ENCODE results near the gene ATP4B.

ATP4B gene

DNA sequence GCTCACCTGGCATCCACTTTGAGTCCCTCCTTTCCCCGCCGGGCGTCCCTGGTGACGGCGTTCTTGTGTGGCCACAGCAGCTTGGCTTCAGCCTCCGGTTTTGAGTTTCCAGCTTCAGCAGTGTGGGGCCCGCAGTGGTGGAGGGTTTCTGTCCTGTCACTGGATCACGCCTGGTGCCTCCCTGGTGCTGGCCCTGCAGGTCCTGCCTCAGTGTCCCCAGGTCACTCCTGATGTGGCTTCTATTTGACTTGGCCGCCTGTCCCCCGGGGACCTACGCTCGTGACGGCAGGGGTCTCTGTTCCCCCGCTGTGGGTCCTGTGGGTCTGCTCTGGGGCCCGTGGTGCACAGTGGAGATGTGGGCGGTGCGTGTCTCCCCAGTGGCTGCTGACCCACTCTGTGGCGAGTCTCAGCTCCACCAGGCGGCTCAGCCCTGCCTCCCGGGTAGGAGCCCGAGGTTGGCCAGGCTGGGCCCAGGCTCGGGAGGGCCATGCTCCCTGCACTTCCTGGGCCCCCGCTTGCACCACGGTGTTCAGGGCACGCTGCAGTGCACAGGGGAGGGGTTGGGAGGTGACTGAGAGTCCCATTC is 1.9 kb downstream of the ATP4B start:
- H3K4me3 ChIP-seq (replicated peaks; ENCODE audit: low read depth, low read length) = no peak overlapping the region
- DNase-seq (ENCODE audit: low read depth) = no peak
- TF ChIP-seq, protein P1, sequence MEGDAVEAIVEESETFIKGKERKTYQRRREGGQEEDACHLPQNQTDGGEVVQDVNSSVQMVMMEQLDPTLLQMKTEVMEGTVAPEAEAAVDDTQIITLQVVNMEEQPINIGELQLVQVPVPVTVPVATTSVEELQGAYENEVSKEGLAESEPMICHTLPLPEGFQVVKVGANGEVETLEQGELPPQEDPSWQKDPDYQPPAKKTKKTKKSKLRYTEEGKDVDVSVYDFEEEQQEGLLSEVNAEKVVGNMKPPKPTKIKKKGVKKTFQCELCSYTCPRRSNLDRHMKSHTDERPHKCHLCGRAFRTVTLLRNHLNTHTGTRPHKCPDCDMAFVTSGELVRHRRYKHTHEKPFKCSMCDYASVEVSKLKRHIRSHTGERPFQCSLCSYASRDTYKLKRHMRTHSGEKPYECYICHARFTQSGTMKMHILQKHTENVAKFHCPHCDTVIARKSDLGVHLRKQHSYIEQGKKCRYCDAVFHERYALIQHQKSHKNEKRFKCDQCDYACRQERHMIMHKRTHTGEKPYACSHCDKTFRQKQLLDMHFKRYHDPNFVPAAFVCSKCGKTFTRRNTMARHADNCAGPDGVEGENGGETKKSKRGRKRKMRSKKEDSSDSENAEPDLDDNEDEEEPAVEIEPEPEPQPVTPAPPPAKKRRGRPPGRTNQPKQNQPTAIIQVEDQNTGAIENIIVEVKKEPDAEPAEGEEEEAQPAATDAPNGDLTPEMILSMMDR (IDR thresholded peaks at IDR 0.05; ENCODE audit: low read length, missing control alignments) = no peak

DNA sequence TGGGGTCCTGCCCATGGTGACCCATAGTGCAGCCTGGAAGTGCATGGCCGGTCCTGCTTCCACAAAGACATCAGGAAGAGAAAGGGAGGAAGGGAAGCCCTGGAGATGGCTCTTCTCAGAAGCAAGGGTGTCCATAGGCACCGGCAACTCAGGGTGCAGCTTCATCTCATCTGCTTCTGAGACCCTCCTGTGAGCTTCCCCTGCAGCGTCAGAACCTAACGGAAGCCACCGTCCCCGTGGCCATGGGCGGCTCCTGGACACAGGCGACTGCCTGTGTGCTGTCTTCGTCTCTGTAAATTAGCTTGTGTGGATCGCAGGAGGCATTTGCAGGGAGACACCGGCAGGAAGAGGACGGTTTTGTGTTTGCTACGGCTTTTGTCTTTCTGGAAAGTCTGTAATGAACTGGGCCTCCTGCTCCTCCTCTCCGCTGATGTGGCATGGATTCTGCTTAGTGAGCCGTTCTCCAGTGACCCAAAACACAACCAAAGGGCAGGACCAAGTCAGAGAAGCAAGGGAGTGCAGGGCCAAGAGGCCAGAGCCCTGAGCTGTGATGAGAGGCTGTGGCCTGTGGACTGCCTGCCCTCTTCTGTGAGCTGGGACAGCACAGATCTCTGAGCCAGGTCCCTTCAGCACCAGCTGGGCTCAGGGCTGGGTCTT is 2.5 kb downstream of the ATP4B start:
- TF ChIP-seq, protein P1 (IDR thresholded peaks at IDR 0.05; ENCODE audit: low read length, missing control alignments) = no peak
- no peak overlapping the region for H3K4me3 ChIP-seq (replicated peaks; ENCODE audit: low read depth, low read length)
- no peak for DNase-seq (ENCODE audit: low read depth)

GRCh38 chr13:113654591-113655345 is 3.2 kb downstream of the ATP4B start:
- DNase-seq (ENCODE audit: low read depth) = no peak
- TF ChIP-seq, protein P1 (IDR thresholded peaks at IDR 0.05; ENCODE audit: low read length, missing control alignments) = no peak
- H3K4me3 ChIP-seq (replicated peaks; ENCODE audit: low read depth, low read length) = no peak overlapping the region

- no peak overlapping the region for H3K4me3 ChIP-seq (replicated peaks; ENCODE audit: low read depth, low read length)
- no peak for DNase-seq (ENCODE audit: low read depth)
- TF ChIP-seq, protein P1 (IDR thresholded peaks at IDR 0.05; ENCODE audit: low read length, missing control alignments) = no peak
These were observed 3.8 kb downstream of the ATP4B start for GRCh38 chr13:113654175-113654560.

- no peak overlapping the region for H3K4me3 ChIP-seq (replicated peaks; ENCODE audit: low read depth, low read length)
- DNase-seq (ENCODE audit: low read depth) = no peak
- TF ChIP-seq, protein P1 (IDR thresholded peaks at IDR 0.05; ENCODE audit: low read length, missing control alignments) = no peak
These were observed 4.5 kb downstream of the ATP4B start for GRCh38 chr13:113653264-113654174.

- TF ChIP-seq, protein P1 (IDR thresholded peaks at IDR 0.05; ENCODE audit: low read length, missing control alignments) = no peak
- no peak overlapping the region for H3K4me3 ChIP-seq (replicated peaks; ENCODE audit: low read depth, low read length)
- no peak for DNase-seq (ENCODE audit: low read depth)
These were observed 5.4 kb downstream of the ATP4B start for GRCh38 chr13:113652404-113653263.

All from fibroblast of pulmonary artery (primary cell).